HG03108 (cell line): Measurements from ENCODE around the gene PITHD1.
"Not testable (repeated sequence)": the region's sequence is repeated elsewhere in the genome, so short reads cannot be mapped to it uniquely, and the experiment has no call there.

Experiments used
- ATAC-seq: cut with Tn5 transposase; IDR thresholded peaks from one replicate; pipeline ENCODE4 v1.9.1; 2021; ENCODE audit warnings: moderate library complexity; ENCODE audit not compliant: unreplicated experiment

Gene PITHD1

DNA sequence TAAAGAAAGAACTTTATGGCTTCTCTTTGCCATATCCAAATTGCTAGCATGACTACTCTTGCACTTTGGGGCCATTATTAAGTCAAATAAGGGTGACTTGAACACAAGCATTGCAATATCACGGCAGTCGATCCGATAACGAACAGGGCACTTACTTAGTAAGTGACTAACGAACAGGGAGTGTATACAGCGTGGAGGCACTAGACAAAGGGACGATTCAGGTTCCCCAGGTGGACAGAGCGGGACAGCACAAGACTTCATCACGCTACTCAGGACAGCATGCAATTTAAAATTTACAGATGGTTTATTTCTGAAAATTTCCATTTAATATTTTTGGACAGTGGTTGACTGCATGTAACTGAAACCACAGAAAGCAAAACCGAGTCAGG lies 5.4 kb upstream of the PITHD1 start:
- no peak for ATAC-seq

- ATAC-seq, result no peak
These were observed 3.9 kb upstream of the PITHD1 start for GRCh38 chr1:23774174-23774880.

GRCh38 chr1:23776217-23776616 lies 2.0 kb upstream of the PITHD1 start:
- no peak for ATAC-seq

DNA sequence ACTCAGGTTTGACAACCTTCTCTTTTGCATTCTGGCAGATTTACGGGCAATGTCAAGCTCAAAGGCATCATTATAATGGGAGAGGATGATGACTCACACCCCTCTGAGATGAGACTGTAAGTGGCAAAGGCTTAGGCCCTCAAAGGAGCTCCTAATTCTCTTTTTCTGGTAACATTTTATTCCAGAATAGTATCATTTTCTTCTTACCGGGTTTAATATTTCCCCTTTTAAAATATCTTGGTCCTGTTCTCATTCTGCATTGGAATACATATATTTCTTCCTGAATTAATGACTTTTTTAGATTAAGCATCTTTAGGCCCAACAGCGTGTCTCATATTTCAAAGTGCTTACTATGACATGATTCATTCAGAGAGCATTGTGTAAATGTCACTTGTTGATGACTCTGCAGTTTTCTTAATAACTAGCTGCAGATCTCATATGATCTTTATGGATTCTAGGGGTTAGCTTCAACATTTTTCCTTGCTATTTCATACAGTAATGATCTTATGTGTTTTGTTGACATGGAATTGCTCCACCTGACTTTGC lies 1.7 kb downstream of the PITHD1 start:
- no peak for ATAC-seq

DNA sequence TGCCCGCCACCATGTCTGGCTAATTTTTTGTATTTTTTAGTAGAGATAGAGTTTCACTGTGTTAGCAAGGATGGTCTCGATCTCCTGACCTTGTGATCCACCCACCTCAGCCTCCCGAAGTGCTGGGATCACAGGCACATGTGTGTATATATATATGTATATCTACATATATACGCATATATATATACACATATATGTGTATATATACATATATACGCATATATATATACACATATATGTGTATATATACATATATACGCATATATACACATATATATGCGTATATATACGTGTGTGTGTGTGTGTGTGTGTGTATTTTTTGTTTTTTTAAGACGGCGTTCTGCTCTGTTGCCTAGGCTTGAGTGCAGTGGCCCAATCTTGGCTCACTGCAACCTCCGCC lies 4.9 kb downstream of the PITHD1 start:
- ATAC-seq, result not testable (repeated sequence)

GRCh38 chr1:23784846-23785245 lies 6.6 kb downstream of the PITHD1 start:
- ATAC-seq, result no peak

DNA sequence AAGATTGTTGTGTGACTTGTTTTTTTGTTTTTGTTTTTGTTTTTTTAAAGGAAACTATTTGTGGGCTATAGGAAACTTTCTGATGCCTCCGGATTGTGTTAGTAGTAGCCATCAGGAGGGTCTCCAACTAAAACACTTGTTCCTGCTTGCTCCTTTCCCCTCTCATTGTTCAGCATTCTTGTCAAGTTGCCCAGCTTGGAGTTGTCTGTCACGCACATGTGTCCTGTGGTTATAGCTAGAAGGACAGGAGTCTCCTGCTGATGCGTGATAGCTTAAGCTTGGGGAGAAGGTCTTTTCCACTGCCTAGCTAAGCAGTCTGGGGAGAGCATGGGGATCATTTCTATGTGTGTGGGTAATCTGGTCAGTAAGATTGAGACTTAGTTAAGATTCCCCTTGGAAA lies 9.5 kb downstream of the PITHD1 start:
- ATAC-seq, result no peak

- ATAC-seq, result no peak
These were observed 10.5 kb downstream of the PITHD1 start for GRCh38 chr1:23788695-23789094.

DNA sequence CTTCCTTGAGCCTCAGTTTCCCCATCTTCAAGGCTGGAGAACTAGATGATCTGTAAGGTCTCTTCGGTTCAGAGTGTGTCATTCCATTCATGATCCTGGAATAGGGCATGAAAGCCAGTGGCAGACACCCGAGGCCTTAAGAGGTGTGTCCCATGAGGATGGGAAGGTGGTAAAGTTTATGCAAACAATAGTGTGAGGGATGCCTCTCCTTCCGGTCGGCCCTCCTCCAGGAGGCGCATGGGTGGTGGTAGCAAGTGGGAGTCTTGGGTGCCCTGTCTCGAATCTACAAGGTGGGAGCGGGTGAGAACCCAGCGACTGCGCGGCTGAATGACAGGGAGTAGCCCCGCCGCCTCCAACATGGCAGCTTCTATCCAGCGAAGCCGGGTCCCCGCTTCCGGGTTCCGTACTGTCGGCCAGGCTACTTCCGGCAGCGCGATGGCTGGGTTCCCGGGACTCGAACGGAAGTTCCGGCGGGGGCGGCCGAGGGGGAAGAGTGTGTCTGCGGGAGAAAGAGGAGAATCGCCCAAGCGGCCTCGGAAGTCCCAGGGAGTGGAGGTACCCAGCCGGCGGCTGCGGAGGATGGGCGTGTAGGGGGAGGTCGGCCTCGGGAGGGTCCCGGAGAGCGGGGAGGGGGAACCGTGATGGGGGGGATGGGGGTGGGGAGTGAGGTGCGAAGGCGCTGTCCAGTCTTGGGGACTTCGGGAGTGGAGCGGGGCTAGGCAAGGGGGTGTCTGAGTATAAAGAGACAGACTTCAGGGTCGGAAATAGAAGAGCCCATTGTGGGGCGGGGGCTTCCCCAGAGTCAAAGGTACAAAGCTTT lies 12.7 kb downstream of the PITHD1 start, which contains the start of gene LYPLA2:
LYPLA2 (plus strand) TSS at position 450 of the 820 bp plus-strand sequence. CDS start 1,538 bp downstream, outside the sequence.
- ATAC-seq, result peak; percentile 64

GRCh38 chr1:23791516-23792047 lies 13.4 kb downstream of the PITHD1 start:
- no peak for ATAC-seq

- no peak for ATAC-seq
These were observed 14.1 kb downstream of the PITHD1 start for GRCh38 chr1:23792151-23792945.

DNA sequence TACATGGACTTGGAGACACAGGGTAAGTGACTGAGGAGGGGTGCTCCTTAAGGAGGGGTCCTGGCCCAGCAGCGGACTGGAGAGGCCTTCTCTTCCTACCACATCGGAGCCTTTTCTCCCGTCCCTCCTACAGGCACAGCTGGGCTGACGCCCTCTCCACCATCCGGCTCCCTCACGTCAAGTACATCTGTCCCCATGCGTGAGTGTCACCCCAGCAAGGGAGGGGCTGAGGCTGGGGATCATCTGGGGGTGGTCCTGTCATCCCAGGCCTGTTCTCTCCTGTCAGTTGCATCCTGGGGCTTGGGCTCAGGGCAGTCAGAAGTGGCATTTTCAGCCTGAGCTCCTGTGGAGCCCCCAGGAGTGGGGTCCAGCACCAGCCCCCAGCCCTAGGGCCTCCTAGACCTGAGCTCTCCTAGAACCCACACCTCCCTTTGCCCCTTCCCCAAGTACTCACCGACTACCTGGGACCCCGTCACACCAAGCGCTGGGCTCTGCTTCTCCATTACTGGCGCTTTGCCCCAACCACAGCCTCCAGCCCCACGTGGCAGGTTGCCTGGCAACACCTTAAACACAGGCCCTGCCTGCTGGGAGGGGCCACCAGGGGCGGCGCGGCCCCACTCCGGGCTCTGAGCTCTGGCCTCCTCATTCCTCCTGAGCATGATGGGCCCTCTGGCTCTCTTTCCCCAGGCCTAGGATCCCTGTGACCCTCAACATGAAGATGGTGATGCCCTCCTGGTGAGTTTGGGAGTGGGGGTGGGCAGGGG lies 15.0 kb downstream of the PITHD1 start:
- ATAC-seq, result no peak

DNA sequence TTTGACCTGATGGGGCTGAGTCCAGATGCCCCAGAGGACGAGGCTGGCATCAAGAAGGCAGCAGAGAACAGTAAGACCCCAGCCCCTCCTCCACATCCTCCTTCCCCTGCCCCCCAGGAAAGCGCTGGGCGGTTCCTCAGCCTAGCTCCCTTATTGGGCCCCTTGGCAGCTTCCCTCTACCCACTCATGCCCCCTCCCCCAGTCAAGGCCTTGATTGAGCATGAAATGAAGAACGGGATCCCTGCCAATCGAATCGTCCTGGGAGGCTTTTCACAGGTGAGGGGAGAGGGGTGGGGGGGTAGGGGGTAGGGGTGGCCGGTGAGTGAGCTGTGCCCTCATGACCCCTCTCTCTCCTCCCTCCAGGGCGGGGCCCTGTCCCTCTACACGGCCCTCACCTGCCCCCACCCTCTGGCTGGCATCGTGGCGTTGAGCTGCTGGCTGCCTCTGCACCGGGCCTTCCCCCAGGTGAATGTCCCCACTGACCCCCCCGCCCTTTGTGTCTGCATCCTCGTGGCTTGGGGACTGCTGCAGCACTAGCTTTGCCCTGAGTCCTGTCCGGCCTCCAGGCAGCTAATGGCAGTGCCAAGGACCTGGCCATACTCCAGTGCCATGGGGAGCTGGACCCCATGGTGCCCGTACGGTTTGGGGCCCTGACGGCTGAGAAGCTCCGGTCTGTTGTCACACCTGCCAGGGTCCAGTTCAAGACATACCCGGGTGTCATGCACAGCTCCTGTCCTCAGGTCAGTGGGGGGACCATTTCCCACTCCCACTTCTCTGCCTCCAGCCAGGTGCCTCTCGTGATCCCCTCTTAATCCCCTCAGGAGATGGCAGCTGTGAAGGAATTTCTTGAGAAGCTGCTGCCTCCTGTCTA lies 15.9 kb downstream of the PITHD1 start:
- no peak for ATAC-seq

DNA sequence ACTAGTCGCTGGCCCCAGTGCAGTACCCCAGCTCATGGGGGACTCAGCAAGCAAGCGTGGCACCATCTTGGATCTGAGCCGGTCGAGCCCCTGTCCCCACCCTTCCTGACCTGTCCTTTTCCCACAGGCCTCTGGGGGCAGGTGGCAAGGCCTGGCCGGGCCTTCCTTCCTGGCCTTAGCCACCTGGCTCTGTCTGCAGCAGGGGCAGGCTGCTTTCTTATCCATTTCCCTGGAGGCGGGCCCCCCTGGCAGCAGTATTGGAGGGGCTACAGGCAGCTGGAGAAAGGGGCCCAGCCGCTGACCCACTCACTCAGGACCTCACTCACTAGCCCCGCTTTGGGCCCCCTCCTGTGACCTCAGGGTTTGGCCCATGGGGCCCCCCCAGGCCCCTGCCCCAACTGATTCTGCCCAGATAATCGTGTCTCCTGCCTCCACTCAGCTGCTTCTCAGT lies 16.5 kb downstream of the PITHD1 start:
- not testable (repeated sequence) for ATAC-seq

GRCh38 chr1:23795676-23796465 lies 17.7 kb downstream of the PITHD1 start:
- ATAC-seq, result no peak

DNA sequence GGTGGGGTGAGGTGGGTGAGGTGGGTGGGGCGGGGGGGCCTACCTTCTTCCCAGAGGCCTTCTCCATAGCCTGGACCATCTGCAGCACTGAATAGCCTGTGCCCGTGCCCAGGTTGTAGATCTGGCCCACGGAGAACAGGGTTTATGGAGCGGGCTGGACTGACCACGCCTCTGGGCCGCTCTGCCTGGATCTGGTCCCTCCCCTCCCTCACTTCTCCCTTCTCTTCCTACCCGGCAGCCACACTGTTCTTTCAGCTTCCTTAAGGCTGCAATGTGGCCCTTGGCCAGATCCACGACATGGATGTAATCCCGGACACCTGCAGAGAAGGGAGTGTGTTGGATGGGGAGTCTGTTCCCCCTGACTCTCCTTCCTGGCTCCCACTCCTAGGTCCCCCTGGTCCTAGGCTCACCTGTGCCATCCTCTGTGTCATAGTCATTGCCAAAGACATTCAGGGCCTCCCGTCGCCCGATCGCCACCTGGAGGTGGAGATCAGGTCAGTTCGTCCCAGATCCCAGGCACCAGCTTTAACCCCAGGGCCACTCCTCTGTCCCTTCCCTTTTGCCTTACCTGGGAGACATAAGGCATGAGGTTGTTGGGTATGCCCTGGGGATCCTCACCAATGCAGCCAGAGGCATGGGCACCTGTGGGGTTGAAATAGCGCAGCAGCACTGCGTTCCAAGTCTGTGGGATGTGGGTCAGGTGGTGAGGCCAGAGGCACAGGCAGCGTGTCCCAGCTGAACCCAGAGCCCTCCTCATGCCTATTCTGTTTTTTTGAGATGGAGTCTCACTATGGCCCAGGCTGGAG lies 18.5 kb downstream of the PITHD1 start:
- no peak for ATAC-seq
